Liver (tissue), 3 donors: ENCODE measurements around the gene NPPB.

ENCODE experiments used
- CTCF ChIP-seq: fragments of 150-350 bp; IDR thresholded peaks from 2 replicates; pipeline ENCODE4 v1.5.1; 2017; ENCODE audit warnings: improper control_type of control experiment, low read depth, low read length; ENCODE audit not compliant: missing input control
- RAD21 ChIP-seq, 2 donors: IDR thresholded peaks; 2 replicates each; pipeline ENCODE4 v1.6.1; 2016; ENCODE audit warnings: antibody characterized with exemption in 2 of 2, mild to moderate bottlenecking in 2 of 2
- REST ChIP-seq: IDR thresholded peaks from 2 replicates; pipeline ENCODE4 v1.6.1; 2016; ENCODE audit warnings: antibody characterized with exemption, mild to moderate bottlenecking
- RXRA ChIP-seq, 2 donors: IDR thresholded peaks; 2 replicates each; pipeline ENCODE4 v1.6.1; 2017 to 2018; ENCODE audit warnings: antibody characterized with exemption in 2 of 2, mild to moderate bottlenecking in 1 of 2
- YY1 ChIP-seq: IDR thresholded peaks from 2 replicates; pipeline ENCODE4 v1.6.1; 2016; ENCODE audit warnings: antibody characterized with exemption, mild to moderate bottlenecking
- ZBTB33 ChIP-seq: IDR thresholded peaks from 2 replicates; pipeline ENCODE4 v1.6.1; 2016; ENCODE audit warnings: antibody characterized with exemption
- donor health status: healthy.
- donor health status: healthy.

- TF ChIP-seq CTCF, result no peak
- TF ChIP-seq RXRA (IDR thresholded peaks at IDR 0.05), result no peak
- no peak for TF ChIP-seq ZBTB33
- no peak for TF ChIP-seq RAD21 (IDR thresholded peaks at IDR 0.05)
- TF ChIP-seq REST, result no peak
- TF ChIP-seq YY1, result no peak
These were observed 29.6 kb upstream of the NPPB start for GRCh38 chr1:11888206-11888876.
